SW 1271 (cell line): ENCODE data around the gene PAQR4.

Source experiments
- DNase-seq, 2 experiments: peaks; one replicate each; lab custom pipeline; 2025; lab: John Stamatoyannopoulos, UW

Gene PAQR4

GRCh38 chr16:2946649-2947048 lies 22.5 kb upstream of the PAQR4 start:
- DNase-seq, result no peak

DNA sequence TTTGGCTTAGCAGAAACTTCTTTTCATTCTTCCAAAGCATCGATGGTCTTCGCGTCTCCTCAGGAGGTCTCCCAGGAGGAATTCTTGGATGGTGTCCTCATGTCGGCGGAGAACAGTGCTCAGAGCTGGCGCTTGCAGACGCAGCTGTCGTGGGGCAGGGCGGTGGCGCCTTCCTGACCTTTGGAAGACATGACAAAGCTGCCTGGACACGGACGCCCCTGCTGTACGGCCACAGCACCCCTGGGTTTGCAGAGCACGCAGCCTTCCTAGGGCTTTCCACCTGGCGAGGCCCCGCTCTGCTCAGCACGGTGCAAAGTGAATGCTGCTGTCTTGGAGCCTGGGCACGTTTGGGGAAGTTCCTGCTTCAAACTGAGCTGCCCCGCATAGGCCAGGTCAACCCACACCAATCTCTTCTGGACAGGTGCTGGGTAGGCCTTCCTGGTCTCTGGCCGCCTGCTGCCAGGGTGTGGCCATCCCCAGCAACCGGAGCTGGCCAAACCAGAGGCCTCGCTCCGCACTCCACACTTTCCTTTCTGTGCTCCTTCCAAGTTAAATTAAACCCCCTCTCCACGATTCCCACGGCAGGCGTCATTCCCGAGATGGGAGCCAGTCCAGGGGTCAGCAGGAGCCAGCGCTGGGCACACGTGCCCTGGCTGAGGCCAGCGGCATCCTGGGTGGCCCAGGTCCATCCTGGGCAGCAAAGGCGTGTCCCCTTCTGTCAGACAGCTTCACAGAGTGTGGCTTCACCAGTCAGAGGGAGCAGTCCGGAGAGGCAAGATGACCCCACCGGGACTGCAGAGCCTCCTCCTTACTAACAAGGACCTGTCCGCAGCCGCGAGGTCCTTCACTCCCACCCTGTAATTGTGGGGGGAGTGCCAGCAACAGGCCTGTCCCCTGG lies 20.1 kb upstream of the PAQR4 start:
- DNase-seq, result no peak

DNA sequence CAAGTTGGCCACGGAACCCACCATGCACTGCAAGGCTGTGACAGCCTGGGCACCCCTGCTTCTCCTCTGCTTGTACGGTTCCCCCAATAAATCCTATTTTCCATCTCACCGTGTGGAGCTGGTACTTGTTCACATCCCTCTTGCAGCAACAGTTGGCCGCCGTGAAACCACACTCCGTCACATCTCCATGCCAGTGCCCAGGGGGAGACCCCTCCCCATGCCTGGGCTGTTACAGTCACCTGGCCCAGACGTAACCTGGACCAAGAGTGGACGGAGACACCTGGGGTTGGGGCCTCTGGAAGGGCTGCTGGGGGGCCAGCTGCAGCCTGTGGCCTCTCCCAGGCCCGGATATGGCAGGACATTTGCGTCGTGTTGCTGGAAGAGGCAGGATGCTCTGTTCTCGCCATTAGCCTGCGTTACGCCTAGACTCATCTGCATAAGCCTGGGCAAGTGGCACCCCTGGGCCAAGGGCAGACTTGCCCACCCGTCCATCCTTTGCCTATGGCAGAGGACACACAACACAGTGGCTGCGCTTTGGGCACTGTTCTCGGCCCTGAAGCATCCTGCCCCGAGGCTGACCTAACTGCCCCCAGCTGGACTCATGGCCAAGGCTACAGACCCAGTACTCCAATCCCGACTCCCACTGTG lies 19.3 kb upstream of the PAQR4 start:
- DNase-seq, result no peak

DNA sequence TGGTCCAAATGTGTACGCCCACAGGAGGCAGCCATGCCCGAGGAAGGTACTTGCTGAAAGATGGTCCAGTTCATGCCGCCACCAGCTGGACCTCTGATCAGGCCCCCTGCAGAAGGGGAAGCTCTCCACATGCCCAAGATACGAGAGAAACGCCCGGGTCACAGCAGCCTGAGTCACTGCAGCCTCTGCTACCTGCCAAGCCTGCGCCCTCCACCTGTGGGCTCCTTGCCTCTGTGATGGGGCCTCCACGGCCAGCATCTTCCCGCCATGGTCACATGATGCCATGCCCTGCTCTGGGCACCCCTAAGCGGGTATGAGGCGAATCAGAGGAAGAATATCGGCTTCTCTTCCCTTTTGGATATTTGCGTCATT lies 18.8 kb upstream of the PAQR4 start:
- no peak for DNase-seq

- no peak for DNase-seq
Observed at GRCh38 chr16:2950773-2951172, 18.4 kb upstream of the PAQR4 start.

GRCh38 chr16:2952679-2953078 lies 16.5 kb upstream of the PAQR4 start:
- DNase-seq, result no peak

GRCh38 chr16:2953706-2954627 lies 15.2 kb upstream of the PAQR4 start:
- DNase-seq, result no peak

- DNase-seq, result no peak
Observed at GRCh38 chr16:2954656-2955381, 14.3 kb upstream of the PAQR4 start.

DNA sequence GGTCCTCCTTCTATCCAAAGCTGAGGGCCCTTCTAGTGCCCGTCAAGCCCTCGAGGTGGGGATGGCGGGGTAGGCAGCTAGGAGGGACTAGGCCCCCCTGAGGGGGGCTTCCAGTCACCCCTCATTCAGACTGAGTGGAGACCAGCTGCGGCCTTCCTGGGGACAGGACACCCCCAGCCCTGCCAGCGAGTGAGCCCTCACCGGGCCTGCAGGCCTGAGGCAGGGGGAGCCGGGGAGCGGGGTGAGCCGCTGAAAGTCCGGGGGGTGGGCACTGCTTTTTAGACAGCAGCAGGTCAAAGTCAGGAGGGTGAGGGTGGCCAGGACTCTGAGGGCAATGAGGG lies 13.7 kb upstream of the PAQR4 start:
- no peak for DNase-seq

GRCh38 chr16:2955779-2956578 lies 13.2 kb upstream of the PAQR4 start:
- DNase-seq, result no peak

GRCh38 chr16:2956579-2956956 lies 12.6 kb upstream of the PAQR4 start:
- no peak for DNase-seq

DNA sequence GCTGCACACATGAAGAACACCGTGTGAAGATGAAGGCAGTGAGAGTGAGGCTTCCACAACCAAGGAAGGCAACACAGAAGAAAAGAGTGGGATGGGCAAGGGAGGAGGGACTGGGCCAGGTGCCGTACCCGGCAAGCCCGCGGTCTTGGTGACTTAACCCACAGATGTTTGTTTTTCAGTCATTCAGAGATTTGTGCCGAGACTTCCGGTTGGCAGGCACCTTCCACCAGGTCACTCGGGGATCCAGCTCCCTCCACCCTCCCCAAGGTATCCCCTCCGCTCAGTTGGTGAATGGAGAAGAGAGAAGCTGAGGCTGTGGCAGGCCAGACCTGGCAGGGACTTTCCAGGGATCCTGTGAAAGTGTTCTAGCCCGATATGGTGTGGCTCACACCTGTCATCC lies 9.9 kb upstream of the PAQR4 start:
- DNase-seq, result no peak

GRCh38 chr16:2960183-2961010 lies 8.8 kb upstream of the PAQR4 start:
- DNase-seq, result no peak

- DNase-seq, result no peak
Observed at GRCh38 chr16:2962334-2963073, 6.6 kb upstream of the PAQR4 start.

- DNase-seq, result no peak
Observed at GRCh38 chr16:2963074-2963722, 6.0 kb upstream of the PAQR4 start.

DNA sequence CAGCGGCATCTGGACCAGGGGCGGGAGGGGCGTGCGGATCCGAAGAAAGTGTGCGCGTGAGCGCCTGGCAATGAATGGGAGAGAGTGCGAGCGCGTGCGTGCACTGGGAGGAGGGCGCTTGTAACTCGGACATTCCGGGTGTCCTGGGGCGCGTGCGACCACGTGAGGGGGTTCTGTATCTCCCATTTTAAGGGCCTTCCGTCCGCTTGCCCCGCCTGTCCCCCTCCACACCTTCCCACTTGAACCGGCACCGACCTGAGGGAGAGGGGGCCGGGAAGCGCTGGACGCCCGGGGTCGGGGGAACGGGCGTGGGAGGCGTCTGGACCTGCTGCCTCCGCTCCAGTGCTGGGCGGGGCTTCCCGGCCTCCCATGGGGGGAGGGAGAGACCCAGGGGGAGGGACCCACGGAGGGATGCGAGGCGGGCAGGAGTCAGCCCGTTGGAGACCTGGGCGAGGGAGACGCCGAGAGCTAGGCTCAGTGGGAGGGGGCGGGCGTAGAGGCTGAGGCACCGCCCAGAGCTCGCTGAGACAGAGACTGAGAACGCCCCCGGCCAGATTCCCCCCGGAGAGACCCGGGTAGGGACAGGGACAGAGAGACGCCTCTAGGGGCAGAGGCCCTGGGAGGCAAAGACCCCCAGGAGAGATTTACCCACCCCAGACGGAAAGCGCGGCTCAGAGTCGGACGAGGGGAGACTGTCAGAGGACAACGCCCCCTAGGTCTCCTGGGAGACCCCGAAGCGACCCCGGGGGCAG lies 5.2 kb upstream of the PAQR4 start, which contains the start of gene KREMEN2:
KREMEN2 (plus strand) TSS at position 553 of the 752 bp plus-strand sequence. CDS start 246 bp downstream, outside the sequence.
- DNase-seq, result peak; percentile 70 to 76

DNA sequence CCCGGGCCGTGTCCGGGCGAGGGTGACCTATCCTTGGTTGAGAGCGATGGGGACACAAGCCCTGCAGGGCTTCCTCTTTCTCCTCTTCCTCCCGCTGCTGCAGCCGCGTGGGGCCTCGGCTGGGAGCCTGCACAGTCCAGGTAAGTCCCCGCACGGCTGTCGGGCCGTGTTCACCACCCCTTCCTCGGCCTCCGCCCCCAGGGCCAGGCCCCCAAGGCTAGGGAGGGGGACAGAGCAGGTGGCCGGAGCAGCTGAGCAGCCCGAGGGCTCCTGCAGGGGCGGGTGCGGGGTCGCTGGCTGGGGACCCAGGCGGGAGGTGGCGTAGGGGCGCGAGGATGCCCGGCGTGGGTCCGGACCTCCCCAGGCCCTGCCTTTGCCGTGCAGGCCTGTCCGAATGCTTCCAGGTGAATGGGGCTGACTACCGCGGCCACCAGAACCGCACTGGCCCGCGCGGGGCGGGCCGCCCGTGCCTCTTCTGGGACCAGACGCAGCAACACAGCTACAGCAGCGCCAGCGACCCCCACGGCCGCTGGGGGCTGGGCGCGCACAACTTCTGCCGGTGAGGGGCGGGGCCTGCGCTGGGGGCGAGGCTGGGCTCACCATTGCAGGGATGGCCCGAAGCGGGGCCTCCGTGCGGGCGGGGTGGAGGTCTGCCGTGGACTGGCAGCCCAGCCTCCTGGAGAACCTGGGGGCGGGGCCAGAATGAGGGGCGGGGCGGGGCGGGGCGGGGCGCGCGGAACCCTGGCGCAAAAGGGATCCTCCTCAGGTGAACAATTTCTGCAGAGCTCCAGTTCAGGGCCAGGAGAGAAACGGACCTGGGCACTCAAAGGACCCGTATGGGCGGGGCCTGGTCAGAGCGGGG lies 4.4 kb upstream of the PAQR4 start:
- peak; percentile 54 to 55 for DNase-seq
